Spleen (tissue), 11 donors: Measurements from ENCODE around the gene GLP1R. TPM values are rescaled to one million over a fixed set of nuclear protein-coding genes. Genes with fewer than 3 reads are reported as not detected.

Experiments used
- DNase-seq: peaks from one replicate; pipeline ENCODE4 v3.0.0-alpha.2; 2020
- H3K27ac ChIP-seq, 8 donors: fragments of 200-600 bp; sonication (generic) in 7 of 8; 1 replicate in 4 of 8; 2 replicates in 4 of 8; pipeline versions ENCODE4 v1.5.0 to v1.8.0; 2016 to 2021; ENCODE audit warnings: inconsistent platforms in 4 of 8, mild to moderate bottlenecking in 4 of 8, moderate library complexity in 1 of 8
- H3K27me3 ChIP-seq, 7 donors: fragments of 200-600 bp; sonication (generic) in 6 of 7; replicated peaks in 1 of 7; 1 replicate in 4 of 7; 2 replicates in 3 of 7; pipeline versions ENCODE4 v1.5.0 to v1.8.0; 2016 to 2021; ENCODE audit warnings: inconsistent platforms in 3 of 7, mild to moderate bottlenecking in 1 of 7
- H3K36me3 ChIP-seq, 6 donors: fragments of 200-600 bp; sonication (generic) in 5 of 6; 1 replicate in 4 of 6; 2 replicates in 2 of 6; pipeline versions ENCODE4 v1.5.0 to v1.8.0; 2016 to 2021; ENCODE audit warnings: inconsistent platforms in 2 of 6
- H3K4me1 ChIP-seq, 6 donors: fragments of 200-600 bp; sonication (generic) in 5 of 6; 1 replicate in 3 of 6; 2 replicates in 3 of 6; pipeline versions ENCODE4 v1.5.0 to v1.8.0; 2016 to 2021; ENCODE audit warnings: inconsistent platforms in 3 of 6
- H3K4me3 ChIP-seq, 8 donors: fragments of 200-600 bp; sonication (generic) in 7 of 8; 1 replicate in 4 of 8; 2 replicates in 4 of 8; pipeline versions ENCODE4 v1.5.0 to v1.8.0; 2016 to 2021; ENCODE audit warnings: inconsistent platforms in 4 of 8, mild to moderate bottlenecking in 4 of 8, moderate library complexity in 2 of 8
- H3K9me3 ChIP-seq, 8 donors: fragments of 200-600 bp; sonication (generic) in 7 of 8; 1 replicate in 4 of 8; 2 replicates in 4 of 8; pipeline versions ENCODE4 v1.5.0 to v1.8.0; 2016 to 2021; ENCODE audit warnings: inconsistent platforms in 4 of 8
- POLR2A ChIP-seq, 3 donors: fragments of 450-650 bp; IDR thresholded peaks; one replicate each; pipeline ENCODE4 v1.5.1; 2017; ENCODE audit warnings: antibody characterized with exemption in 3 of 3, mild to moderate bottlenecking in 1 of 3
- POLR2AphosphoS5 ChIP-seq, 3 donors: sonication (generic); formaldehyde crosslinking; IDR thresholded peaks; one replicate each; pipeline ENCODE4 v1.5.1; 2017; ENCODE audit warnings: antibody characterized with exemption in 3 of 3
- WGBS, 5 donors: extraction: QIAGEN DNeasy Blood & Tissue Kit in 3 of 5; methylation state at CpG; one replicate each; pipeline versions ENCODE4 v1.1.5 to v1.1.7; 2013 to 2018; 5-methylcytosine and 5-hydroxymethylcytosine counted together
- intact Hi-C: fragments of 100-400 bp; cut with DNase I; formaldehyde crosslinking; loops from one replicate; pipeline ENCODE4 v1.15.0; 2023; ENCODE audit warnings: low total_unique reads
- polyA plus RNA-seq, 3 donors: library from polyadenylated mRNA; stranded (reverse); fragments of 200-250 nt; gene quantifications; one replicate each; pipeline ENCODE4 v1.2.1, GENCODE V29; 2013
- total RNA-seq, 7 donors: library from RNA; depleted of rRNA in 3 of 7; stranded (reverse); fragments of >200 nt in 3 of 7; fragmentation: NEBNext Ultra II Directional in 4 of 7; extraction: Animal tissue kit (Norgen Biotek cat#: 25700) in 4 of 7; gene quantifications; one replicate each; pipeline versions ENCODE4 v1.1.0 to v1.2.1, GENCODE V29; 2016 to 2021
- TF ChIP-seq, protein P1 (sequence below), 11 experiments: fragments of 200-600 bp in 7 of 11; fragments of 450-650 bp in 4 of 11; sonication (generic) in 4 of 11; IDR thresholded peaks in 8 of 11; conservative IDR thresholded peaks in 3 of 11; 1 replicate in 7 of 11; 2 replicates in 4 of 11; pipeline versions ENCODE4 v1.4.0 to v1.8.0; 2016 to 2021; ENCODE audit warnings: antibody characterized with exemption in 11 of 11, inconsistent platforms in 4 of 11, mild to moderate bottlenecking in 1 of 11
- donor health status: healthy with polysubstance abuse.
- donor health status: DM: no; HTN: no; CAD: no; lungs with moderate emphysema.
- donor health status: DM: no; HTN: no; CAD: no.
- donor health status: Bipolar disorder and iron deficiency.
- donor health status: healthy.
- donor health status: DM: no; HTN: no; CAD: no.
- donor health status: DM: yes; HTN: yes; CAD: no.

The GLP1R gene
- total and polyA plus RNA-seq, 10 donors = 0.11 TPM; not detected in 9

GRCh38 chr6:39016839-39017546 lies 31.6 kb upstream of the GLP1R start:
- Histone ChIP-seq H3K36me3 (no peaks in the 10 kb centered on the region), H3K4me3 (no peak overlapping the region), H3K27ac (no peak overlapping the region), H3K9me3 (no peaks in the 10 kb centered on the region), H3K27me3 (peaks cover 0 to 30% (median 0%) of the 10 kb centered on the region in 7 donors), H3K4me1 (no peaks in the 10 kb centered on the region)
- WGBS, 5 donors = 80 to 92% (median 88%) methylated on average over 7 of the region's 7 CpGs
- no peak for DNase-seq
- TF ChIP-seq POLR2A (IDR thresholded peaks at IDR 0.05) = no peak
- TF ChIP-seq, protein P1, sequence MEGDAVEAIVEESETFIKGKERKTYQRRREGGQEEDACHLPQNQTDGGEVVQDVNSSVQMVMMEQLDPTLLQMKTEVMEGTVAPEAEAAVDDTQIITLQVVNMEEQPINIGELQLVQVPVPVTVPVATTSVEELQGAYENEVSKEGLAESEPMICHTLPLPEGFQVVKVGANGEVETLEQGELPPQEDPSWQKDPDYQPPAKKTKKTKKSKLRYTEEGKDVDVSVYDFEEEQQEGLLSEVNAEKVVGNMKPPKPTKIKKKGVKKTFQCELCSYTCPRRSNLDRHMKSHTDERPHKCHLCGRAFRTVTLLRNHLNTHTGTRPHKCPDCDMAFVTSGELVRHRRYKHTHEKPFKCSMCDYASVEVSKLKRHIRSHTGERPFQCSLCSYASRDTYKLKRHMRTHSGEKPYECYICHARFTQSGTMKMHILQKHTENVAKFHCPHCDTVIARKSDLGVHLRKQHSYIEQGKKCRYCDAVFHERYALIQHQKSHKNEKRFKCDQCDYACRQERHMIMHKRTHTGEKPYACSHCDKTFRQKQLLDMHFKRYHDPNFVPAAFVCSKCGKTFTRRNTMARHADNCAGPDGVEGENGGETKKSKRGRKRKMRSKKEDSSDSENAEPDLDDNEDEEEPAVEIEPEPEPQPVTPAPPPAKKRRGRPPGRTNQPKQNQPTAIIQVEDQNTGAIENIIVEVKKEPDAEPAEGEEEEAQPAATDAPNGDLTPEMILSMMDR (IDR thresholded peaks at IDR 0.05 in 8 of 11, conservative IDR thresholded peaks at IDR 0.05 in 3 of 11) = no peak
- no peak for TF ChIP-seq POLR2AphosphoS5 (IDR thresholded peaks at IDR 0.05)
- intact Hi-C loops = no loop called here

- peaks cover 0 to 30% (median 0%) of the 10 kb centered on the region in 7 donors for H3K27me3 ChIP-seq
- DNase-seq = no peak
- H3K9me3 ChIP-seq = no peaks in the 10 kb centered on the region
- no peak overlapping the region for H3K4me3 ChIP-seq
- H3K36me3 ChIP-seq = no peaks in the 10 kb centered on the region
- WGBS, 5 donors = 66 to 86% (median 73%) methylated on average over 4 of the region's 4 CpGs
- intact Hi-C loops = no loop called here
- TF ChIP-seq POLR2AphosphoS5 (IDR thresholded peaks at IDR 0.05) = no peak
- TF ChIP-seq POLR2A (IDR thresholded peaks at IDR 0.05) = no peak
- TF ChIP-seq, protein P1 (IDR thresholded peaks at IDR 0.05 in 8 of 11, conservative IDR thresholded peaks at IDR 0.05 in 3 of 11) = no peak
- H3K27ac ChIP-seq = no peak overlapping the region
- no peaks in the 10 kb centered on the region for H3K4me1 ChIP-seq
Observed at GRCh38 chr6:39017547-39017880, 31.1 kb upstream of the GLP1R start.

DNA sequence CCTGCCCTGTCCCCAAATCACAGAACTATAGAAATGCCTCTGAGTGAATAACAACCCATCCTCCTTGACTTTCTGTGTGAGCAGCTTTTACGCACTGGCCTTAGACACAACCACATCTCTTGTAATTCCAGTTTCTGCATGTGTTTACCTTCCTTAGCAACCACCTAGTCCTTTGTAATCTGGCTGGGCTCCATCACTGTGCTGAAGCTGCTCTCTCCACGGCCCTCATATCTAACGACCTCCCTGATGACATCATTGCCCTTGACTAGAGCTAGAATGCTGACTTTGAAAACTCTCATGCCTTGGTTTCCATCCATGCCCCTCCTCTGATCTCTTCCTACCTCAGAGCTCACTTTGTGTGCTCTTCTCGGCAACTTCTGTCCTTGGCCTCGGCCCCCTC lies 30.5 kb upstream of the GLP1R start:
- intact Hi-C loops = no loop called here
- H3K9me3 ChIP-seq = no peaks in the 10 kb centered on the region
- no peak for DNase-seq
- WGBS, 5 donors = 63 to 81% (median 76%) methylated on average over 5 of the region's 5 CpGs
- no peak overlapping the region for H3K4me3 ChIP-seq
- peaks cover 0 to 30% (median 0%) of the 10 kb centered on the region in 7 donors for H3K27me3 ChIP-seq
- H3K27ac ChIP-seq = no peak overlapping the region
- no peaks in the 10 kb centered on the region for H3K36me3 ChIP-seq
- no peaks in the 10 kb centered on the region for H3K4me1 ChIP-seq
- TF ChIP-seq POLR2AphosphoS5 (IDR thresholded peaks at IDR 0.05) (no peak), POLR2A (IDR thresholded peaks at IDR 0.05) (no peak)
- TF ChIP-seq, protein P1 (IDR thresholded peaks at IDR 0.05 in 8 of 11, conservative IDR thresholded peaks at IDR 0.05 in 3 of 11) = no peak

DNA sequence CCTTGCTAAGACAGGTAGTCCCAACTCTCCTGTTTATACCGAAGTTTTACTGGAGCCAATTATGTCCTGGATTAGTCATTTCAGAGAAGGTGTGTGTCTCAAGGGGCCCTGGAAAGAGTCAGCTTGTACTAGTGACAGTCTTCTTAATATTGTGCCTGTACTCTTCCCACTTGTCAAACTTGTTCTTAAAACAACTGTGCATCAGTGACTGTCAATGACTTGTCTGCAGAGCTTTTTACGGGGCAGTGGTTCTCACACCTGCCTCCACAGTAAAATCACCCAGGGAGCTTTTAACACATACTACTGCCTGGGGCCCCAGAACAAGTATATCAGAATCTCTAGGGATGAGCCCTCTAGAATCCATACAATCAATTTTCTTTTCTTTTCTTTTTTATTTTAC lies 28.4 kb upstream of the GLP1R start:
- intact Hi-C loops = no loop called here
- Histone ChIP-seq H3K4me3 (no peak overlapping the region), H3K36me3 (no peaks in the 10 kb centered on the region), H3K4me1 (no peaks in the 10 kb centered on the region), H3K9me3 (no peaks in the 10 kb centered on the region), H3K27me3 (peaks cover 0 to 39% (median 0%) of the 10 kb centered on the region in 7 donors), H3K27ac (no peak overlapping the region)
- 70 to 87% (median 80%) methylated on average over 2 of the region's 2 CpGs for WGBS, 5 donors
- TF ChIP-seq POLR2A (IDR thresholded peaks at IDR 0.05) (no peak), POLR2AphosphoS5 (IDR thresholded peaks at IDR 0.05) (no peak)
- TF ChIP-seq, protein P1 (IDR thresholded peaks at IDR 0.05 in 8 of 11, conservative IDR thresholded peaks at IDR 0.05 in 3 of 11) = no peak
- DNase-seq = no peak
